GM18868 (cell line): ENCODE measurements around the gene CCR7.

ENCODE experiments used
- ATAC-seq: cut with Tn5 transposase; IDR thresholded peaks from one replicate; pipeline ENCODE4 v1.9.1; 2021; ENCODE audit warnings: mild to moderate bottlenecking, moderate library complexity; ENCODE audit not compliant: unreplicated experiment

Gene CCR7

GRCh38 chr17:40563220-40564052 lies 1.8 kb downstream of the CCR7 start:
- no peak for ATAC-seq

GRCh38 chr17:40562838-40563219 lies 2.4 kb downstream of the CCR7 start:
- ATAC-seq, result no peak

- ATAC-seq, result no peak
These were observed 3.2 kb downstream of the CCR7 start for GRCh38 chr17:40561871-40562611.

GRCh38 chr17:40561294-40561870 lies 3.9 kb downstream of the CCR7 start:
- ATAC-seq, result peak; percentile 9

- peak; percentile 46 for ATAC-seq
These were observed 4.5 kb downstream of the CCR7 start for GRCh38 chr17:40560592-40561293.

- no peak for ATAC-seq
These were observed 5.2 kb downstream of the CCR7 start for GRCh38 chr17:40559954-40560591.

GRCh38 chr17:40559564-40559916 lies 5.7 kb downstream of the CCR7 start:
- ATAC-seq, result no peak

- no peak for ATAC-seq
These were observed 6.2 kb downstream of the CCR7 start for GRCh38 chr17:40558890-40559563.

- no peak for ATAC-seq
These were observed 6.9 kb downstream of the CCR7 start for GRCh38 chr17:40558300-40558889.

- no peak for ATAC-seq
These were observed 7.6 kb downstream of the CCR7 start for GRCh38 chr17:40557531-40558299.

GRCh38 chr17:40556884-40557414 lies 8.3 kb downstream of the CCR7 start:
- ATAC-seq, result no peak

- no peak for ATAC-seq
These were observed 9.0 kb downstream of the CCR7 start for GRCh38 chr17:40556198-40556661.

- ATAC-seq, result no peak
These were observed 9.7 kb downstream of the CCR7 start for GRCh38 chr17:40555296-40556190.

- ATAC-seq, result no peak
These were observed 10.5 kb downstream of the CCR7 start for GRCh38 chr17:40554646-40555295.

- no peak for ATAC-seq
These were observed 11.4 kb downstream of the CCR7 start for GRCh38 chr17:40553694-40554534.
